GM12878 (cell line): ENCODE data around the gene PPP1R13L. TPM values are rescaled to one million over a fixed set of nuclear protein-coding genes. Genes with fewer than 3 reads are reported as not detected.
A peak's percentile ranks its signal among the peaks of the same experiment; 100 is the strongest.

Source experiments
- BMI1 ChIP-seq: fragments of 450-650 bp; IDR thresholded peaks from 2 replicates; pipeline ENCODE4 v1.6.1; 2016; ENCODE audit warnings: mild to moderate bottlenecking, moderate library complexity, borderline replicate concordance
- DPF2 ChIP-seq: fragments of 450-650 bp; IDR thresholded peaks from 2 replicates; pipeline ENCODE4 v1.6.1; 2017; ENCODE audit warnings: mild to moderate bottlenecking
- NR2C2 ChIP-seq: IDR thresholded peaks from 2 replicates; pipeline ENCODE4 v1.6.1; 2011; ENCODE audit warnings: borderline replicate concordance, low read depth; ENCODE audit not compliant: control insufficient read depth, insufficient read length
- NR2F1 ChIP-seq: fragments of 450-650 bp; conservative IDR thresholded peaks from 2 replicates; pipeline ENCODE4 v1.6.1; 2017; ENCODE audit warnings: mild to moderate bottlenecking
- SIN3A ChIP-seq: IDR thresholded peaks from 2 replicates; pipeline ENCODE4 v1.6.1; 2012; ENCODE audit warnings: low read depth, low read length, improper control_type of control experiment
- polyA plus RNA-seq, 11 experiments: library from polyadenylated mRNA; depleted of rRNA in 4 of 11; unstranded in 6 of 11; stranded (reverse) in 5 of 11; fragments of >200 nt; fragmentation: Nextera tagmentation in 4 of 11; fragmentation: Illumina TruSeq in 1 of 11; extraction: Ambion mirVana in 4 of 11; extraction: Trizol in 1 of 11; gene quantifications; 1 replicate in 1 of 11; 2 replicates in 10 of 11; pipeline versions ENCODE4 v1.2.1 to v1.2.3, GENCODE V29; 2011 to 2016; ENCODE audit warnings: inconsistent platforms in 2 of 11, missing spikeins in 2 of 11, low read depth in 1 of 11
- total RNA-seq, 4 experiments: library from RNA; depleted of rRNA in 3 of 4; stranded (reverse); fragments of >200 nt in 3 of 4; fragmentation: Illumina TruSeq in 1 of 4; extraction: Trizol in 1 of 4; gene quantifications; 2 replicates each; pipeline versions ENCODE4 v1.2.1 to v1.2.3, GENCODE V29; 2013 to 2021
- TF ChIP-seq, protein P1 (sequence below): fragments of 450-650 bp; IDR thresholded peaks from 2 replicates; pipeline ENCODE4 v1.6.1; 2017; ENCODE audit warnings: mild to moderate bottlenecking
- TF ChIP-seq, protein P2 (sequence below): fragments of 450-650 bp; IDR thresholded peaks from 2 replicates; pipeline ENCODE4 v1.6.1; 2017; ENCODE audit warnings: mild to moderate bottlenecking, moderate library complexity
- TF ChIP-seq, protein P3 (sequence below): IDR thresholded peaks from 2 replicates; pipeline ENCODE4 v1.6.1; 2012; ENCODE audit warnings: low read length, inconsistent platforms
- TF ChIP-seq, protein P4 (sequence below), 3 experiments: IDR thresholded peaks in 2 of 3; conservative IDR thresholded peaks in 1 of 3; 2 replicates each; pipeline ENCODE4 v1.5.1; 2011; ENCODE audit warnings: low read depth in 3 of 3, low read length in 3 of 3, mild to moderate bottlenecking in 3 of 3, control low read depth in 2 of 3, moderate library complexity in 2 of 3, inconsistent platforms in 1 of 3, mixed read lengths in 1 of 3; ENCODE audit not compliant: control insufficient read depth in 2 of 3, insufficient read depth in 1 of 3; ENCODE audit errors: extremely low read depth in 1 of 3

The PPP1R13L gene
- total and polyA plus RNA-seq, 10 of the 15 experiments (the other 5 are each of a cell fraction or from before 2014, with no cell fraction given) = 0.40 to 10.0 (median 2.5) TPM

DNA sequence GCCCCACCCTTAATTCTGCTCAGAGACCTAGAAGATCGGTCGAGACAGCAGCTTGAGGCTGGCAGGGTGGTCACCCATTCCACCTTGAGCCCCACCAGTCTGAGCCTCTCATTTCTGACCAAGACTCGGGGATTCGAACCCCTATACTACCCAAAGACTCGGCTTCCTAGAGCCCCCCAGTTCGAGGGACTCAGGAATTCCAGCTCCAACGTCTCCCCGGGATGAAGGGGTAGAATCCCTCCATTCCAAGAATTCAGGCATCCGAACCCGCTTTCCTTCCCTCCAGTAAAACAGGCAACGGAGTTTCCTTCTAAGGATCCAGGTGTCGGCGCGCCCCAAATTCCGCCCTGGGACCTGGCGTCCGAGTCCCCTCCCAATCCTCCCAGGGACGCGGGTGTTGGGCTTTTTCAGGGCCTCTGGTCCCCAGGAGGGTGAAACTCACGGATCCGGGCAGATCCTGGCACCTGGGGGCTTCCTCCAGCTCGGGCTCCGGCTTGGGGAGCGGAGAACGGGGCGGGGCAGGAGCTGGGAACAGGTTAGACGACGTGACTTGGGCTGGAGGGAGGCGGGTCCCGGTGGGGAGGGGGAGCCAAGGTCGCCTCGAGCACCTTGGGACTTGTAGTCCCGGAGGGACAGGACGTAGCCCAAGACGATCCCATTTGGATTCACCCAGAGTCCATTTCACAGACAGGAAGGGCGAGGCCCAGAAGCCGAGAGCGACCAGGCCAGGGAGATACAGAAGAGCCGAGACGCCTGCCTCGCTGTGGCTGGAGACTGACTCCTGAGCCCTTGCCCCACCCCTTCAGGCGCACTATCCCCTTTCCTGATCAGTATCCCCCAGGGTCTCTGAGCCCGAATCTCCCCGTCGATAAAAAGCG lies at the start of gene PPP1R13L (continued):
- no peak for TF ChIP-seq DPF2
- TF ChIP-seq, protein P1, sequence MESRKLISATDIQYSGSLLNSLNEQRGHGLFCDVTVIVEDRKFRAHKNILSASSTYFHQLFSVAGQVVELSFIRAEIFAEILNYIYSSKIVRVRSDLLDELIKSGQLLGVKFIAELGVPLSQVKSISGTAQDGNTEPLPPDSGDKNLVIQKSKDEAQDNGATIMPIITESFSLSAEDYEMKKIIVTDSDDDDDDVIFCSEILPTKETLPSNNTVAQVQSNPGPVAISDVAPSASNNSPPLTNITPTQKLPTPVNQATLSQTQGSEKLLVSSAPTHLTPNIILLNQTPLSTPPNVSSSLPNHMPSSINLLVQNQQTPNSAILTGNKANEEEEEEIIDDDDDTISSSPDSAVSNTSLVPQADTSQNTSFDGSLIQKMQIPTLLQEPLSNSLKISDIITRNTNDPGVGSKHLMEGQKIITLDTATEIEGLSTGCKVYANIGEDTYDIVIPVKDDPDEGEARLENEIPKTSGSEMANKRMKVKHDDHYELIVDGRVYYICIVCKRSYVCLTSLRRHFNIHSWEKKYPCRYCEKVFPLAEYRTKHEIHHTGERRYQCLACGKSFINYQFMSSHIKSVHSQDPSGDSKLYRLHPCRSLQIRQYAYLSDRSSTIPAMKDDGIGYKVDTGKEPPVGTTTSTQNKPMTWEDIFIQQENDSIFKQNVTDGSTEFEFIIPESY = no peak
- TF ChIP-seq, protein P2, sequence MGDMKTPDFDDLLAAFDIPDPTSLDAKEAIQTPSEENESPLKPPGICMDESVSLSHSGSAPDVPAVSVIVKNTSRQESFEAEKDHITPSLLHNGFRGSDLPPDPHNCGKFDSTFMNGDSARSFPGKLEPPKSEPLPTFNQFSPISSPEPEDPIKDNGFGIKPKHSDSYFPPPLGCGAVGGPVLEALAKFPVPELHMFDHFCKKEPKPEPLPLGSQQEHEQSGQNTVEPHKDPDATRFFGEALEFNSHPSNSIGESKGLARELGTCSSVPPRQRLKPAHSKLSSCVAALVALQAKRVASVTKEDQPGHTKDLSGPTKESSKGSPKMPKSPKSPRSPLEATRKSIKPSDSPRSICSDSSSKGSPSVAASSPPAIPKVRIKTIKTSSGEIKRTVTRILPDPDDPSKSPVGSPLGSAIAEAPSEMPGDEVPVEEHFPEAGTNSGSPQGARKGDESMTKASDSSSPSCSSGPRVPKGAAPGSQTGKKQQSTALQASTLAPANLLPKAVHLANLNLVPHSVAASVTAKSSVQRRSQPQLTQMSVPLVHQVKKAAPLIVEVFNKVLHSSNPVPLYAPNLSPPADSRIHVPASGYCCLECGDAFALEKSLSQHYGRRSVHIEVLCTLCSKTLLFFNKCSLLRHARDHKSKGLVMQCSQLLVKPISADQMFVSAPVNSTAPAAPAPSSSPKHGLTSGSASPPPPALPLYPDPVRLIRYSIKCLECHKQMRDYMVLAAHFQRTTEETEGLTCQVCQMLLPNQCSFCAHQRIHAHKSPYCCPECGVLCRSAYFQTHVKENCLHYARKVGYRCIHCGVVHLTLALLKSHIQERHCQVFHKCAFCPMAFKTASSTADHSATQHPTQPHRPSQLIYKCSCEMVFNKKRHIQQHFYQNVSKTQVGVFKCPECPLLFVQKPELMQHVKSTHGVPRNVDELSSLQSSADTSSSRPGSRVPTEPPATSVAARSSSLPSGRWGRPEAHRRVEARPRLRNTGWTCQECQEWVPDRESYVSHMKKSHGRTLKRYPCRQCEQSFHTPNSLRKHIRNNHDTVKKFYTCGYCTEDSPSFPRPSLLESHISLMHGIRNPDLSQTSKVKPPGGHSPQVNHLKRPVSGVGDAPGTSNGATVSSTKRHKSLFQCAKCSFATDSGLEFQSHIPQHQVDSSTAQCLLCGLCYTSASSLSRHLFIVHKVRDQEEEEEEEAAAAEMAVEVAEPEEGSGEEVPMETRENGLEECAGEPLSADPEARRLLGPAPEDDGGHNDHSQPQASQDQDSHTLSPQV = no peak
- TF ChIP-seq NR2F1 = peak; percentile 9; the same call in 1 of the 2 replicates
- no peak for TF ChIP-seq BMI1
- TF ChIP-seq NR2C2 = no peak
- TF ChIP-seq, protein P3, sequence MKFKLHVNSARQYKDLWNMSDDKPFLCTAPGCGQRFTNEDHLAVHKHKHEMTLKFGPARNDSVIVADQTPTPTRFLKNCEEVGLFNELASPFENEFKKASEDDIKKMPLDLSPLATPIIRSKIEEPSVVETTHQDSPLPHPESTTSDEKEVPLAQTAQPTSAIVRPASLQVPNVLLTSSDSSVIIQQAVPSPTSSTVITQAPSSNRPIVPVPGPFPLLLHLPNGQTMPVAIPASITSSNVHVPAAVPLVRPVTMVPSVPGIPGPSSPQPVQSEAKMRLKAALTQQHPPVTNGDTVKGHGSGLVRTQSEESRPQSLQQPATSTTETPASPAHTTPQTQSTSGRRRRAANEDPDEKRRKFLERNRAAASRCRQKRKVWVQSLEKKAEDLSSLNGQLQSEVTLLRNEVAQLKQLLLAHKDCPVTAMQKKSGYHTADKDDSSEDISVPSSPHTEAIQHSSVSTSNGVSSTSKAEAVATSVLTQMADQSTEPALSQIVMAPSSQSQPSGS = no peak
- TF ChIP-seq, protein P4, sequence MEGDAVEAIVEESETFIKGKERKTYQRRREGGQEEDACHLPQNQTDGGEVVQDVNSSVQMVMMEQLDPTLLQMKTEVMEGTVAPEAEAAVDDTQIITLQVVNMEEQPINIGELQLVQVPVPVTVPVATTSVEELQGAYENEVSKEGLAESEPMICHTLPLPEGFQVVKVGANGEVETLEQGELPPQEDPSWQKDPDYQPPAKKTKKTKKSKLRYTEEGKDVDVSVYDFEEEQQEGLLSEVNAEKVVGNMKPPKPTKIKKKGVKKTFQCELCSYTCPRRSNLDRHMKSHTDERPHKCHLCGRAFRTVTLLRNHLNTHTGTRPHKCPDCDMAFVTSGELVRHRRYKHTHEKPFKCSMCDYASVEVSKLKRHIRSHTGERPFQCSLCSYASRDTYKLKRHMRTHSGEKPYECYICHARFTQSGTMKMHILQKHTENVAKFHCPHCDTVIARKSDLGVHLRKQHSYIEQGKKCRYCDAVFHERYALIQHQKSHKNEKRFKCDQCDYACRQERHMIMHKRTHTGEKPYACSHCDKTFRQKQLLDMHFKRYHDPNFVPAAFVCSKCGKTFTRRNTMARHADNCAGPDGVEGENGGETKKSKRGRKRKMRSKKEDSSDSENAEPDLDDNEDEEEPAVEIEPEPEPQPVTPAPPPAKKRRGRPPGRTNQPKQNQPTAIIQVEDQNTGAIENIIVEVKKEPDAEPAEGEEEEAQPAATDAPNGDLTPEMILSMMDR (IDR thresholded peaks at IDR 0.05 in 2 of 3, conservative IDR thresholded peaks at IDR 0.05 in 1 of 3; ENCODE audit: control insufficient read depth in 2 of 3, extremely low read depth in 1 of 3, insufficient read depth in 1 of 3, low read depth in 3 of 3, low read length in 3 of 3) = no peak
- 0 out of 2 replicates have a peak, but pooled peaks have one; percentile 35 for TF ChIP-seq SIN3A
